ENCODE data around the gene SMIM20.
"Not testable (repeated sequence)": the region's sequence is repeated elsewhere in the genome, so short reads cannot be mapped to it uniquely, and the experiment has no call there.

SMIM20 gene

DNA sequence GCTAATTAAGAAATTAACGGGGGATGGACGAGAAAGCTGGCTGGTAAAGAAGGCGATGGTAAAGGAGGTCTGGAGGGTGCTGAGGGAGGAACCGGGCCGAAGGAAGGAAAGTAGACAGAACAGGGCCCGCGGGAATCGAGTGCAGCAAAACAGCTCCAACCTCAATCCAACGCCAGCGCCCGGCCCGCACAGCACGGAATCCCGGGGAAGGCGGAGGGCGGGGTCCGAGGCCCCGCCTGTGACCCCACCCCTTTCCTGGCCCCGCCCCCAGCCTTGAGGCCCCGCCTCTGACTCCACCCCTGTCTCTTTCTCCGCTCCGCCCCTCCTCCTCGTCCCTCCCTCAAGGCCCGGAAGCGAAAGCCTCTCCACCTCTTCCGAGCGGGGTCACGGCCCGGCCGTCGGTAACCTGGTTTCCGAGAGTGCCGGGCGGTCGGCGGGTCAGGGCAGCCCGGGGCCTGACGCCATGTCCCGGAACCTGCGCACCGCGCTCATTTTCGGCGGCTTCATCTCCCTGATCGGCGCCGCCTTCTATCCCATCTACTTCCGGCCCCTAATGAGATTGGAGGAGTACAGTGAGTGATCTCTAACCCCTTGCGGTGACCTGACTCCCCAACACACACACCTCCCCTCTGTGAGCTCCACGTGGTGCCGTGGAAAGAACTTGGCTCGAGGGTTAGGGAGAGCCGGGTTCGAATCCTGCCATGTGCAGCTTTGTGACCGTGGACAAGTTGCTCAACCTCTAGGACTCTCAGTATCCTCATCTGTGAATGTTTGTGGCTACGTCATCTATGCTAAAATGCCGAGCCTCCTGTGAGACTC, at the start of gene SMIM20:
Gene SMIM20, plus strand, starts transcription at position 370 of the 819 bp plus-strand sequence. Its CDS starts 94 bp downstream, at position 464.
- peak within 1 kb of the TSS; percentile 78 for H3K4me3 ChIP-seq (ENCODE audit: low read depth, low read length)
- TF ChIP-seq, protein P1, sequence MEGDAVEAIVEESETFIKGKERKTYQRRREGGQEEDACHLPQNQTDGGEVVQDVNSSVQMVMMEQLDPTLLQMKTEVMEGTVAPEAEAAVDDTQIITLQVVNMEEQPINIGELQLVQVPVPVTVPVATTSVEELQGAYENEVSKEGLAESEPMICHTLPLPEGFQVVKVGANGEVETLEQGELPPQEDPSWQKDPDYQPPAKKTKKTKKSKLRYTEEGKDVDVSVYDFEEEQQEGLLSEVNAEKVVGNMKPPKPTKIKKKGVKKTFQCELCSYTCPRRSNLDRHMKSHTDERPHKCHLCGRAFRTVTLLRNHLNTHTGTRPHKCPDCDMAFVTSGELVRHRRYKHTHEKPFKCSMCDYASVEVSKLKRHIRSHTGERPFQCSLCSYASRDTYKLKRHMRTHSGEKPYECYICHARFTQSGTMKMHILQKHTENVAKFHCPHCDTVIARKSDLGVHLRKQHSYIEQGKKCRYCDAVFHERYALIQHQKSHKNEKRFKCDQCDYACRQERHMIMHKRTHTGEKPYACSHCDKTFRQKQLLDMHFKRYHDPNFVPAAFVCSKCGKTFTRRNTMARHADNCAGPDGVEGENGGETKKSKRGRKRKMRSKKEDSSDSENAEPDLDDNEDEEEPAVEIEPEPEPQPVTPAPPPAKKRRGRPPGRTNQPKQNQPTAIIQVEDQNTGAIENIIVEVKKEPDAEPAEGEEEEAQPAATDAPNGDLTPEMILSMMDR (IDR thresholded peaks at IDR 0.05; ENCODE audit: low read depth, low read length) = no peak

DNA sequence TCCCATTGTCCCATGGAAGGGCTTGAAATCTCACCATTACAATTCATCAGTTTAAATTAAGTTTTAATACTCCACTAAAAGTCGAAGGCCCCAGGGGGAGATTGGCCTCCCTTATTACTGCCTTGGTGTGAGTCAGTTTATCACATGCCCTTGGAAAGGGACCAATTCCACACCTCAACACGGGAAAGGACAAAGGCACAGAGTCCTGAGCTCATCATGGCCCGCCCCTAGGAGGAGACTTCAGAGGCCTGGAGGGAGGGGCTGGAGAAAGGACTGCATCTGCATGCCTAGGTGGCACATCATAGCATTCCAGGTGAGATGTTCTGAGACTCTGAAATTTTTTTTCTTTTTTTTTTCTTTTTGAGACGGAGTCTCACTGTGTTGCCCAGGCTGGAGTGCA, 48.4 kb upstream of the SMIM20 start:
- TF ChIP-seq, protein P1 (IDR thresholded peaks at IDR 0.05; ENCODE audit: low read depth, low read length) = no peak
- H3K4me3 ChIP-seq (ENCODE audit: low read depth, low read length) = no peak overlapping the region

DNA sequence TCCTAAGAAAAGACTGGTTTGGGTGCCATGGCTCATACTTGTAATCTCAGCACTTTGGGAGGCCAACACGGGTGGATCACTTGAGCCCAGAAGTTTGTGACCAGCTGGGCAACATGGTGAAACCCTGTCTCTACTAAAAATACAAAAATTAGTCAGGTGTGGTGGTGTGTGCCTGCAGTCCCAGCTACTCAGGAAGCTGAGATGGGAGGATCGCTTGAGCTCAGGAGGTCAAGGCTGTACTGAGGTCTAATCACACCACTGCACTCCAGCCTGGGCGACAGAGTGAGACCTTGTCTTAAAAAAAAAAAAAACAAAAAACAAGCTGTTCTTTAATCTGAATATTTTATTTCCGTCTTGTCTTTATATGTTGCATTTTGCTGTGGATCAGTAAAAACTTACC, 47.6 kb upstream of the SMIM20 start:
- not testable (repeated sequence) for H3K4me3 ChIP-seq (ENCODE audit: low read depth, low read length)

DNA sequence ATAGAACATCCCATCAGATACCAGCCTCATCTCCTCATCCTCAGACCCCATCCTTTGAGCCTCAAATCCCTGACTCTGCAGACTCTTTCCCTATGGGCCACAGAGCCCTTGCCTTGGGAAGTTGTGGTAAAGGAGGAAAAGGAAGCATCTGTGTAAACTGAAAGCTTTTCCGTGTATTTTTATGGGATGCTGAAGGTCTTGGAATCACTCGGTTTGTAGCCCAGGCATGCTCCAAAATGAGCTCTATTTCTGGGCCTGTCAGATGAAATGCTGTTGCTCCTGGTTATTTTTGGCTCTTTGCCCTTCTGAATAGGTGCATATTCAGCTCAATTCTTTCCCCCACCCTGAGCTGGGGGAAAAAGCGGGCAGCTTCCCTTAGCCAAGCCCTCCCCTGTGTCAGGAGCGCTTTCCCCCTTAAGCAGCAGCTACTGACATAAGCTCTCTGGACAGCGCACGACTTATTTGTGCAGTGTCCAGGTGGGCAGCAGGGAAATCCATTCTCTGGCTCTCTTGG, 46.2 kb upstream of the SMIM20 start:
- TF ChIP-seq, protein P1 (IDR thresholded peaks at IDR 0.05; ENCODE audit: low read depth, low read length) = no peak

DNA sequence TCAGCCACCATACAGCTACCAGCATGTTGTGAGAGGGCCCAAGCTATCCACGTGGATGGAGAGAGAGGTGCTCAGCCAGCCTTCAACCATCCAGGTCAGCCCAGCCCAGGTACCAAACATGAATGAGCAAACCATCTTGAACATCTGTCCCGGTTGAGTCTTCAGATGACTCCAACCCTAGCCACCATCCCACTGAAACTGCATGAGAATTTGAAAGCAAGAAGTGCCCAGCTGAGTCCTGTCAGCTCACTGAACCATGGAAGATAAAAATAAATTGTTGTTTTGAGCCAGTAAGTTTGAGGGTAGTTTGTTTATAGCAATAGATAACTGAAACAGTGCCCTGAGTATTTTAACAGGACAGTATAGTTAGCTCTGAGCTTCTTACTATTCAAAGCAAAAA, 43.9 kb upstream of the SMIM20 start:
- TF ChIP-seq, protein P1 (IDR thresholded peaks at IDR 0.05; ENCODE audit: low read depth, low read length) = no peak
- H3K4me3 ChIP-seq (ENCODE audit: low read depth, low read length) = no peak overlapping the region

More for the DNA sequence above, 46.2 kb upstream of the SMIM20 start:
- no peak overlapping the region for H3K4me3 ChIP-seq (ENCODE audit: low read depth, low read length)

DNA sequence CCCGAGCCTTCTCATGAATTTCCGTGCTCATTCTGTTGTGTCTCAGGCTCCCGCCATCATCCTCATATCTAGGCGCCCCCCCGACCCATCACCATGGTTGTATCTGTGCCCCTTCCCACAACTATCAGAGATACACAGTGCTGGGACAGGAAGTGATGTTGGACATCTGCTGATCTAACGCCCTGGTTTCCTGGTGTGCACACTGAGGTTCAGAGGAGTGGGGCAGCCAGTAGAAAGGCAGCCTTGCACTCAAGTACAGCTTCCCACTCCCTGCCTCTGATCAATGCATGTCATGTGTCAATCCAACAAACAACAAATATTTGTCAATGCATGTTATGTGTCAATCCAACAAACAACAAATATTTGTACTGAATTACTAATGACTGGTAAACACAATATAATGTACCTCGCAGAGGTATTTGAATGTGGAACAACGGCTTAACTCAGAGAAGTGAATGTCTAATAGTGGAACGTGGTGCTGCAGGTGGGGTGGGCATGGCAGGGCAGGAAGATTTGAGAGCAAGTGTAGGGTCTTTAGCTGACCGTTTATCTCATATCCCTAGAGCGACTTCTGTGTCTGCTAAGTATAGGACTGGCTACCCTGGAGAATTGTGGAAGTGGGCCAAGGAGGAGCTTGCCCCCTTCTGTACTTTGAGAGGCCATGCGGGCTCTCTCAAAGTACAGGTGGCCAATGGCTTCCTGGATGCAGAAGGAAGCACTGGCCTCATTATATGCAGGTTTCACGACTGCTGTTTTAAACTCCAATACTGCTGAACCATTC, 41.0 kb upstream of the SMIM20 start:
- TF ChIP-seq, protein P1 (IDR thresholded peaks at IDR 0.05; ENCODE audit: low read depth, low read length) = no peak
- no peak overlapping the region for H3K4me3 ChIP-seq (ENCODE audit: low read depth, low read length)

DNA sequence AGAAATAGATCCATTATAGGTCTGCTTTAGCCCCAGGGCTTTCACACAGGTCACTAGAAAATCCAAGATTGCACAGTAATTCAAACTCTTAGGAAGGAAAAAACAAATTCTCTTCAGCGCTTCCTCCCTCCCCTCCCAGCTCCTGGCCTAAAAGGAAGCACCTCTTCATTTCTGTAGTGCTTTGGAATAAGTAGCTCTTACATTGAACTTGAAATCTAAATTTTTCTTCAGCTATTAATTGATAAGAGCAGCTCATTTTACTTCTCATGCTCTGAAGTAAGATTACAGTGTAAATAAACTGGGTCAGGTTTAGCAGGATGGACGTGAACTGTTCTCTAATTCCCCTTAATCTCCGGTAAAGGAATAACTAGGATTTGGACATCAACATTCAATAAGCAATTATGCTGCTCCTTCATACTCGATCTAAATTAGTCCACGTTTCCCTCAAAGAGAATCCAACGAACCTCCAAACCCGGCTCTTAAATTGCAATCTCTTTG, 40.3 kb upstream of the SMIM20 start:
- no peak overlapping the region for H3K4me3 ChIP-seq (ENCODE audit: low read depth, low read length)
- TF ChIP-seq, protein P1 (IDR thresholded peaks at IDR 0.05; ENCODE audit: low read depth, low read length) = no peak
